NCI-H748 treated with DMSO at 0.1 percent for 48 hours (cell line): ENCODE measurements around the gene TBC1D1.
"Not testable (repeated sequence)": the region's sequence is repeated elsewhere in the genome, so short reads cannot be mapped to it uniquely, and the experiment has no call there.

Experiments
- DNase-seq: peaks from one replicate; lab custom pipeline; 2025; lab: John Stamatoyannopoulos, UW

The TBC1D1 gene

DNA sequence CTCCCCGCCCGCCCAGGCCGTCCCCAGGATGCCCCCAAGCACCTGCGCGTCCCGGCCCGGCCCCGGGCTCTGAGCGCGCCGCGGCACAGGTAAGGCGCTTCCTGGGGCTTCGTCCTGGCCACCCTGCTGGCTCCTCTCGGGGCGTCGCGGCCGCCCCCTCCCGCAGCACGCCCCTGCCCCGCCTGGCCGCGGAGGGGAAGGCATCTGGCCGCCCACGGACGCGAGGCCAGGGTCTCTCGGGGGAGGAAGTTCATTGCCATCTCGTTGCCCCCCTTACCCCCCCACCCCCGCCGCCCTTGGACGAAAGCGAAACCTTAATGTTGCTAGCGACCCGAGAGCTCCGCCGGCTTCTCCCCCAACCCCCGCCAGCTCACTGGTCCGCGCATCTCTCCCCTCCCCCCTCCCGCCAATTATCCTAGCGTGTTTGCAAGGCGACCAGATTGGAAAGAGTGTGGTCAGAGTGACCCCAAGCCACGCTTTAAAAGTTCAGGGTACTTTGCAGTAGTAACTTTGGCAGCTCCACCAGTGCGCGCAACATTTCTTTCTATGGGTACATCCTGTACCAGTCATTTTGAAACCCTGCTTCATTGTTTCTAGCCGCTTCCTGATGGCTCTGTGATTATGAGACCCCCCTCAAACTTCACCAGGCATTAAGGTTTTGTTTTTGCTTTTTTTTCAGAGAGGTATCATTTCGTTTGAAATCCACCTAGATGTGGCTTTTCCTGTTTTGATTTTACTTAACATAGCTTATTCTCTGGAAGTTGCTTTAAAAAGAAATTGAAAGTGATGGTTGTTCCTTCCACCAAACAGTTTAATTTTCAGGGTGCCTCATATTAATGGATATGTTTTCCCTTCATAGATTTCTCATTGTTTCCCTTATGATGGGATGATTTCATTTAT, 626 bp downstream of the TBC1D1 start:
- DNase-seq = no peak

GRCh38 chr4:37892641-37893040, 1.8 kb downstream of the TBC1D1 start:
- DNase-seq = no peak

- no peak for DNase-seq
Observed at GRCh38 chr4:37893164-37893563, 2.3 kb downstream of the TBC1D1 start.

- DNase-seq = no peak
Observed at GRCh38 chr4:37895271-37895670, 4.4 kb downstream of the TBC1D1 start.

DNA sequence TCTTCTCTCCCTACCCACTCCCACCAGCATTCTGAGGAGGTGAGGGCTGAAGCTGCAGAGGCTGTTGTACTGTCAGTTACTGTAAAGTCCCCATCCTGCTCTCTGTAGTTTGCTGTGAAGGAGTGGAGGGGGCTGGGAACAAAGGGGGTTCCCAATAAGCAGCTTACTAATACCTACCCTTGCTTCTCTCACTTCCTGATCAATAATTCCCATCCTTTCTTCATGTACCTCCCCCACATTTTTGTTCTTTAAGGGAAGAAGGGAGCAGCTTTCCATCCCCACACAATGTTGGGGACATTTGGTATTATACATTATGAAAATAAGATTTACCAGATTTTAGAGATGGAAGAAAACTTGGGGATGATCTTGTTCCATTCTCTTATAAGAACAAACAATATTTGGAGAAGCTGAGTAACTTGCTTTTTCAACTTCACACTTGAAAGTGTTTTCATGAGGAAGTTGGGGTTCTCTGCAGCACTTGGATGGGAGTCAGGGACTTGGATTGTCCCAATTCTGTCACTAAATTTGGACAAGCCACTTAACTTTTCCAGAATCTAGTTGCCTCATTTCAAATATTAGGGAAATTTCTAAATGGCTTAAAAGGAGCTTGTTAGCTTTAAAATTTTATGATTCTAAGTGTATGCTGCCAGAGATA, 5.4 kb downstream of the TBC1D1 start:
- no peak for DNase-seq

GRCh38 chr4:37902212-37902611, 11.3 kb downstream of the TBC1D1 start:
- DNase-seq = no peak

DNA sequence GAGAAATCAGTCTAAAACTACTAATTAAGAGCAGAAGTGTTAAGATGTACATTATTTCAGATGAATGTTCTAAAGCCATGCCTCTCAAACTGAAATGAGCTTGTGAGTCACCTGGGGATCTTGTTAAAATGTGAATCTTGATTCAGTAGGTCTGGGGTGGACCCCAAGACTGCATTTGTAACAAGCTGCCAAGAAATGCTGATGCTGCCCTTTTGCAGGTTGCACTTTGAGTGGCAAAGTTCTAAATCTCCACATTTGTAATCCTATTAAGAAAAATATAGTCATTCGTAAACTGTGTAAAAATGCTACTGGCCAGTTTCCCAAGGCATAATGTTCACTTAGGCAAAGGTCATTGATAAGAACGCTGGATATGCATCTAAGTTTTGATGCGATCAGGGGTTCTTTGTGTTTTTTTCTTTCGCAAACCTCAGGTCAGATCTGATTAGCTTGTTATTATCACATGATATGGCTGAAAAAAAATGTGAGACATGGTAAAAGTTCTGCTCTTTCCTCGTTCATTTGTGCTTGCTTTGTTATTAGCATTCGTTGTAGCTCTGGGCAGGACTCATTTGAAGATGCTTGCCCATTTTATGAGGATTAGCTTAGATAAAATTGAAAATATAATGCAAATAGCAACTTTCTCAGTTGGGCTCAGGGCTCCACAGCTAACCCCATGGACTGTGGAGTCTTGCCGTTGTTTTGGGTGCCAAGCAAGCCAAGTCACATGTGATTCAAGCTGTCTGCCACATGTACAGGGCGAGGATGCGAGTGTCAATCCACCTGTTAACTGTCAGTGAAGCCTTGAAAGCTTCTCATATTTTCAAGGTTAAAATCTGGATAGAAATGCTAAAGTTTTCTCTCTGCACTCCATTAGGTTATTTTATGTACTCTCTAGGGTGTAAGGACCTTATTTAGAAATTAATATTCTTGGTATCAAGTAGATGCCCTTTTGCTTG, 12.1 kb downstream of the TBC1D1 start:
- DNase-seq = no peak

DNA sequence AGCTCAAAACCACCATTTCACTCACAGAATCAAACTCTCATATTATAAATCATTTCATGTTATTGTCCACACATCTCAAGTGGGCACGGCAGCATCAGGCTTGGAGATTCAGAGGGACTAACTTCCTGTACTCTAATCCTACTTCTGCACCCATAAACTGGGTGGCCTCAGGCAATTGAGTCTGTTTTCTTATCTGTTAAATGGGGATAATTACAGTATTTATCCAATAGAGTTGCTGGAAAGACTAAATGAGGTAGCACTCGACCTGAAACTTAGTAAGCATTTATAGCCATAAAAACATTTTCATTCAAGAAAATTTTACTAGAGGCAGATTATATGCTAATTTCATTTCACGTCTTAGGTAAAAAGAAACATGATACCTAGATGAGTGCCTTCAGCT, 13.0 kb downstream of the TBC1D1 start:
- no peak for DNase-seq

DNA sequence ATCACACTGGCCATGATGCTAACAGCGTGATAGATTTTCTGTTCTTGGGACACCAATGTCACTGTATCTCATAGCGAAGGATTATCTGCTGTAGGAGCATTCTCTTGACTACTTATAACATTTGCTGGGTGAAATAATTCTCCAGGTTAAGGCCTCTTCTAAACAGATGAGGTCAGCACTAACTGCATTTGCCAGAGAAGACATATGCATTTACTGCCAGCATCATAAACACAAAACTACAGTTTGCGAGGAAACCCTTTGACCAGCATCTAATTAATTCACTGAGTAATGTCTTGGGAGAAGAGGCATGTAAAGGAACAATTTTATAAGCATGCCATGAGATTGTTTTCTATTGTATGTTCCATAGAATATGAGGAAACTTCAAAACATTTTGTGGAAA, 13.9 kb downstream of the TBC1D1 start:
- DNase-seq = no peak

DNA sequence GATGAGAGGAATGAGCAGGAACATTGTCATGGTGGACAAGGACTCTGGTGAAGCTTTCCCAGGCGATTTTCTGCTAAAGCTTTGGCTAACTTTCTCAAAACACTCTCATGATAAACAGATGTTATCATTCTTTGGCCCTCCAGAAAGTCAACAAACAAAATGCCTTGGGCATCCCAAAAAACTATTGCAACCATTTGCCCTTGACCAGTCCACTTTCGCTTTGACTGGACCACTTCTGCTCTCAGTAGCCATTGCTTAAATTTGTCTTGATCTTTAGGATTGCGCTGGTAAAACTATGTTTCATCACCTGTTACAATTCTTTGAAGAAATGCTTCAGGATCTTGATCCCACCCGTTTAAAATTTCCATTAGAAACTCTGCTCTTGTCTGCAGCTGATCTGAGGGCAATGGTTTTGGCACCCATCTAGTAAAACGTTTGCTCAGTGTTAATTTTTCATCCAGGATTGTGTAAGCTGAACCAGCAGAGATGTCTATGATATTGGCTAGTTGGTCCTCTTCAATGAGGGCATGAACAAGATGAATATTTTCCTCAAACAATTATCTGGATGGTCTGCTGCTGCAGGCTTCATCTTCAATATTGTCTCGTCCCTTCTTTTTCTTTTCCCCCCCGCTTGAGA, 14.8 kb downstream of the TBC1D1 start:
- no peak for DNase-seq

DNA sequence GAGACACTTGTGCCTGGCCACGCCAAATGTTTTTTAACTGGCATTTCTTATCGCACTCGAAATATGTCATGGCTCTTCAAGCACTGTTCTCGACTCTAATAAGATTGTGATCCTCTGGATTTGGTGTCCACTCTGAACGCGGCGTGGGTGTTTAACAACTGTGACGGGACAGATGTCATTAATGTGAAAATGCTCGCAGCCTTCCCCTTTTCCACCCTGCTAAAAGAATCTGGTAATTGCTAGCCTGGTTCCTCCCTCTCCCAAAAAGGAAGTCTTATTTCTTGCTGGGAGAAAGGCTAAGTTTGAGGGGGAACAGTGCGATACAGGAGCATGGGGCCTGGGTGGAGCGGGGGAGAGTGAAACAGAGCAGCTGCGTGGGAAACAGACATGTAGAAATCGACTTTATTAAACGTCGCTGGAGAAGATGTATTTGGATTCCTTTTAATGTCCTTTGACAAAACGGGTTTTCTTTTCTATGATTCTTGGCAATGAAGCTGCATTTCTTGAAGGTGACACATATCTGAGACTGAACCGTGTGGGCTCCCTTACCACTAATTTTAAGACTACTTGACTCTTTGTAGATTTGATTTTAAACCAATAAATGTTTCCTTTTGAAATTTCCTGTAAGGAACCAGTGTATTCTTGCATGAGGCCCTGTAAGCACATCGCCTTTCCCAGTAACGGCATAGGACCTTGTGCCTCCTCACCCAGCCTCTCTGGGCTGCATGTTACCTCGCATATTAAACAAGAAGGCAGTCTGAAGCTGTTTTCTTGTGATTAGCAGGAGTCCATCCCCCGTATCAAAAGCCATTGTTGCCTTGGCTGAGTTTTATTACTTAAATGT, 17.8 kb downstream of the TBC1D1 start:
- DNase-seq = no peak

DNA sequence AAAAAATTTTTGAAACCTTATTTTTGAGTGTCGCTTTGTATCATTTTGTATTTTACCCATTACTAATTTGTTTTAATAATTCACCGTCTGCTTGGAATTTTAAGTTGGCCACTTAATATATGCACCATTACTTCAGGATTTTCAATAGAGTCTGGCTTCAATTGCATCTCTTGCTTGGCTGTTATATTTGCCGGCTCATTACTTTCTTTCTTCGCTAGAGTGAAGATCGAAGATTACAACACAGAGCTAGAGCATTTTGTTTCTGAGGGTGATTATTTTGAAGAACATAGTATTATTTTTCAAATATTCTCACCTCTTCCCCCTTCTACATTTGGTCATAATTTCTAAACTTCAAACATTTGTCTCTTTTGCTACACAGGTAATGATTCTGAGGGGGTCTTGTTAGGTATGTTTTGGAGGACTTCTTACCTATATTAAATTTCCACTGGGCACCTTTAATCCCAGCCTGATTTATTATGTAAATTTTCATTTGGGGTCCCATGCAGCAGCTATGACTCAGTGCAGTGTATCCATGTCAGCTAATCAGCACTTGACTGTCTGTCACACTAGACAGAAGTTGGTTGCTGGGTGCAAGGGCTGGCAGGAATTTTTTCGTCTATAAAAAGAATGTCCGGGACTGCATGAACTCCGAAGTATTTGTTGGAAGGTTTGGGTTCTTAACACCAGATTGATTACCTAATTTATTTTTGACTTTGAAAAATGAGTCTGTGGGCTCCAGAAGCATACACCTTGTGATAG, 18.6 kb downstream of the TBC1D1 start:
- no peak for DNase-seq

DNA sequence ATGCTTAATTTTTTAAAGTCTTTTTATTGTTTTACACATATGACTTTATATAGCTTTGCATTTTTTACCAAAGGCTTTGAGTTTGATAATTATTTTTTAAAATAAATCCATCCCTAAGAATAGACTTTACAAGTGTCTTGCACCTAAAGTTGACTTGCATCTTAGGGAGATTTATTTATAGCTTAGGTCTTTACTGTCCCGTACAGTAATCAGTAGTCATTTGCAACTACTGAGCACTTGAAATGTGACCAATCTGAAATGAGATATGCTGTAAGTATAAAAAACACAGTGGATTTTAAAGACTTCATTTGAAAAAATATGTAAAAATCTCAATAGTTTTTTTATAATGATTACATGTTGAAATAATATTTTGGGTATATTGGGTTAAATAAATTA, 19.2 kb downstream of the TBC1D1 start:
- no peak for DNase-seq

DNA sequence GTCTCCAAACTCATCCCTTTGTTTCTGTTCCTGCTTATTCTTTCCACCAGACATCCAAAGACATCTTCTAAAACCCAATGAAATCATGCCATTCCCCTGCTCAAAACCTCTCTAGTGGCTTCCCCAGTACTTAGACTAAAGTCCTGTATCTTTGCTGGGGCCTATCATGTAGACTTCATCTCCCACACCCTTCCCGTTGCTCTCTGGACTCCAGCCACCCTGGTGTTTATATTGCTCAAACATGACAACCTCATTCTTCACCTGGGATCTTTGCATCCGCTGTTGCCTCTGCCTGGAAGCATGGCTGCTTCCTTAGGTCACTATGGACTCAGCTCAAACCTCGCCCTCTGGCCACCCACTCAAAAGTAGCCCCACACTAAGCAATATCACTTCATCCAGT, 23.7 kb downstream of the TBC1D1 start:
- no peak for DNase-seq

GRCh38 chr4:37917388-37917787, 26.5 kb downstream of the TBC1D1 start:
- no peak for DNase-seq

DNA sequence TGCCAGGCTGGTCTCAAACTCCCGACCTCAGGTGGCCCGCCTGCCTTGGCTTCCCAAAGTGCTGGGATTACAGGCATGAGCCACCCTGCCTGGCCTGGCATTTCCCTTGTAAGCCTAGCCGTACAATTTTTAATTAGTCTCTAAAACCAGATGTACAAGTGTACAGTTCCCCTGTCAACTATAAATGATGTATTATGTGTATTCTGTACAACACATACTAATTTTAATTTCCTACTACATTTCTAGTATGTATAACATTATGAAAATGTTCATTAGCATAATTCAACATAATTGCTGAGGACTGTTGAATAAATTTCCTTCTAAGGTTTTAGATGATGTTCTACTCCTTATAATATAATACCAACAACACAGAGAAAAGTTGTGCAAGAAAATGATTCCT, 27.8 kb downstream of the TBC1D1 start:
- DNase-seq = no peak

- DNase-seq = no peak
Observed at GRCh38 chr4:37922328-37922727, 31.4 kb downstream of the TBC1D1 start.

GRCh38 chr4:37923089-37923488, 32.2 kb downstream of the TBC1D1 start:
- DNase-seq = not testable (repeated sequence)

DNA sequence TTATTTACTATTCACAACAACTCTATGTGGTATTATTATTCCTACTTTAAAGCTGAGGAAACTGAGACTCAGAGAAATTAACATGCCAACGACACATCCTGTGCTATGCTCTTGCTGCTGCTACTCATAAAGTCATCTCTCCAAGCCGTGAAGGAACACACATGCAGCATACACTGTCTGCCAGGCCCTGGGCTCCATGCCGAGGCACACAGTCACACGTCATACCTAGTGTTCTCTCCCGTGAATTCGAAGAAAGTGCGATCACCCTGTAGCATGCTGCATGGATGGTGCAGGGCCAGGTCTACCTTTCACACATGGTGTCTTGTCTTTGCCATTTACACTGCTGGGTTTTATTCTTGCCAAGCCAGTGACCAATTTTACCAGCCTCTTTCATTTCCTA, 34.1 kb downstream of the TBC1D1 start:
- DNase-seq = no peak

DNA sequence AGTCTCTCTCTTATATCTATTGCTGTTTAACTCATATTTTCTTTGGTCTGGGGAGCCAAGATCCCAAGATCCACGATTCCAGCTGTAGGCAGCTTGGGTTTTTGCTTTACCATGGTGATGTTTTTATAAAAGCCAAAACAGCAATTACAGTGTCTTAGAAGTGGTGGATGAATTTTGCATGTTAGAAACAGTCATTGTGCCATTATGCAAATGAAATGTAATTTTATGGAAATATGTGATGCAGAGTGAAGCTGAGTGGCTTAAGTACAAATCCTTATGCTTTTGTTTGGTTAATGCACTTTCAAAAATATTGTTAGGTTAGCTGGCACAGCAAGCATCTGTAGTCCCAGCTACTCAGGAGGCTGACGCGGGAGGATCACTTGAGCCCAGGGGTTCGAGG, 36.5 kb downstream of the TBC1D1 start:
- no peak for DNase-seq
